Stimulated activated CD8-positive, alpha-beta memory T cell treated with anti-CD3 and anti-CD28 coated beads, Interleukin-2, amount 100 ng/mL, for 48 hours (primary cell): ENCODE data around the gene GAREM2.

Experiments used
- DNase-seq, 2 donors: peaks; one replicate each; pipeline ENCODE4 v3.0.0-alpha.2; 2020; ENCODE audit warnings: low read depth in 2 of 2

GAREM2 gene

GRCh38 chr2:26237868-26238267 is 65.0 kb downstream of the GAREM2 start:
- no peak for DNase-seq

- DNase-seq = no peak
These were observed 65.5 kb downstream of the GAREM2 start for GRCh38 chr2:26238311-26238958.
